Gastrocnemius medialis (tissue), 4 donors: Measurements from ENCODE around the gene GYPA. TPM values are rescaled to one million over a fixed set of nuclear protein-coding genes. Genes with fewer than 3 reads are reported as not detected.
"Not testable (repeated sequence)": the region's sequence is repeated elsewhere in the genome, so short reads cannot be mapped to it uniquely, and the experiment has no call there.

Source experiments
- ATAC-seq, 2 donors: fragments of 150-250 bp; one replicate each; pipeline ENCODE4 v1.9.1; 2016
- DNase-seq, 2 donors: peaks; one replicate each; pipeline ENCODE4 v3.0.0-alpha.2; 2019
- H3K27ac ChIP-seq, 4 donors: fragments of 200-600 bp; sonication (generic); 1 replicate in 1 of 4; 2 replicates in 3 of 4; pipeline ENCODE4 v1.5.1; 2016 to 2018; ENCODE audit warnings: mild to moderate bottlenecking in 2 of 4, moderate library complexity in 1 of 4
- H3K27me3 ChIP-seq, 3 donors: fragments of 200-600 bp; sonication (generic) in 2 of 3; 1 replicate in 1 of 3; 2 replicates in 2 of 3; pipeline versions ENCODE4 v1.5.1 to v1.6.0; 2016 to 2019; ENCODE audit warnings: mild to moderate bottlenecking in 1 of 3, moderate library complexity in 1 of 3
- H3K36me3 ChIP-seq, 2 donors: fragments of 200-600 bp; sonication (generic) in 1 of 2; one replicate each; pipeline ENCODE4 v1.5.1; 2017 to 2018
- H3K4me1 ChIP-seq, 2 donors: fragments of 200-600 bp; sonication (generic) in 1 of 2; one replicate each; pipeline ENCODE4 v1.5.1; 2016 to 2017; ENCODE audit warnings: mild to moderate bottlenecking in 2 of 2
- H3K4me3 ChIP-seq, 4 donors: fragments of 200-600 bp; sonication (generic) in 3 of 4; 1 replicate in 1 of 4; 2 replicates in 3 of 4; pipeline ENCODE4 v1.5.1; 2016 to 2019; ENCODE audit warnings: mild to moderate bottlenecking in 2 of 4
- H3K9me3 ChIP-seq, 3 donors: fragments of 200-600 bp; sonication (generic) in 2 of 3; 1 replicate in 1 of 3; 2 replicates in 2 of 3; pipeline ENCODE4 v1.5.1; 2016 to 2019
- CTCF ChIP-seq, 5 experiments: fragments of 450-650 bp in 3 of 5; fragments of 200-600 bp in 2 of 5; sonication (generic) in 2 of 5; IDR thresholded peaks in 4 of 5; conservative IDR thresholded peaks in 1 of 5; 1 replicate in 4 of 5; 2 replicates in 1 of 5; pipeline ENCODE4 v1.5.1; 2016 to 2019; ENCODE audit warnings: antibody characterized with exemption in 5 of 5, mild to moderate bottlenecking in 3 of 5, moderate library complexity in 3 of 5
- POLR2A ChIP-seq, 2 donors: fragments of 450-650 bp; IDR thresholded peaks; one replicate each; pipeline ENCODE4 v1.6.1; 2017; ENCODE audit warnings: antibody characterized with exemption in 2 of 2, mild to moderate bottlenecking in 2 of 2, moderate library complexity in 2 of 2
- in situ Hi-C, 4 donors: fragments of 200-750 bp; cut with MboI; loops; one replicate each; pipeline versions ENCODE4 v1.15.0 to v1.8.0; 2017; ENCODE audit warnings: low sequenced_read_pairs in 4 of 4
- intact Hi-C: fragments of 100-400 bp; cut with DNase I; formaldehyde crosslinking; loops from one replicate; pipeline ENCODE4 v1.15.1; 2023; ENCODE audit warnings: low total_unique reads
- total RNA-seq, 4 donors: library from RNA; depleted of rRNA; stranded (reverse); fragments of >200 nt; gene quantifications; one replicate each; pipeline versions ENCODE4 v1.1.0 to v1.2.3, GENCODE V29; 2016

Gene GYPA
- not detected for total RNA-seq

GRCh38 chr4:144140594-144141295 lies at the start of gene GYPA:
GYPA (minus strand) TSS chr4:144140718; CDS start chr4:144140635, 83 bp downstream.
- DNase-seq, H3K9me3 ChIP-seq, H3K27ac ChIP-seq, intact Hi-C loops, H3K27me3 ChIP-seq, H3K4me1 ChIP-seq, H3K36me3 ChIP-seq, ATAC-seq, in situ Hi-C loops, H3K4me3 ChIP-seq: not testable (repeated sequence)

- H3K4me1 ChIP-seq: no peaks in the 10 kb centered on the region
- no peak for TF ChIP-seq POLR2A (IDR thresholded peaks at IDR 0.05)
- TF ChIP-seq CTCF (IDR thresholded peaks at IDR 0.05 in 4 of 5, conservative IDR thresholded peaks at IDR 0.05 in 1 of 5): no peak
- ATAC-seq: no peak
- DNase-seq: no peak
- no peak overlapping the region for H3K27ac ChIP-seq
- in situ Hi-C loops (no loop called here), intact Hi-C loops (no loop called here)
- no peak overlapping the region for H3K4me3 ChIP-seq
- H3K36me3 ChIP-seq: no peaks in the 10 kb centered on the region
- H3K27me3 ChIP-seq: no peaks in the 10 kb centered on the region
- H3K9me3 ChIP-seq: no peaks in the 10 kb centered on the region
These were observed 49.5 kb upstream of the GYPA start for GRCh38 chr4:144190009-144190408.

GRCh38 chr4:144189121-144189520 lies 48.6 kb upstream of the GYPA start:
- TF ChIP-seq CTCF (IDR thresholded peaks at IDR 0.05 in 4 of 5, conservative IDR thresholded peaks at IDR 0.05 in 1 of 5) (no peak), POLR2A (IDR thresholded peaks at IDR 0.05) (no peak)
- Histone ChIP-seq H3K27me3 (no peaks in the 10 kb centered on the region), H3K9me3 (no peaks in the 10 kb centered on the region), H3K4me1 (no peaks in the 10 kb centered on the region), H3K36me3 (no peaks in the 10 kb centered on the region), H3K27ac (no peak overlapping the region), H3K4me3 (no peak overlapping the region)
- DNase-seq: no peak
- intact Hi-C loops: no loop called here
- in situ Hi-C loops: no loop called here
- no peak for ATAC-seq

DNA sequence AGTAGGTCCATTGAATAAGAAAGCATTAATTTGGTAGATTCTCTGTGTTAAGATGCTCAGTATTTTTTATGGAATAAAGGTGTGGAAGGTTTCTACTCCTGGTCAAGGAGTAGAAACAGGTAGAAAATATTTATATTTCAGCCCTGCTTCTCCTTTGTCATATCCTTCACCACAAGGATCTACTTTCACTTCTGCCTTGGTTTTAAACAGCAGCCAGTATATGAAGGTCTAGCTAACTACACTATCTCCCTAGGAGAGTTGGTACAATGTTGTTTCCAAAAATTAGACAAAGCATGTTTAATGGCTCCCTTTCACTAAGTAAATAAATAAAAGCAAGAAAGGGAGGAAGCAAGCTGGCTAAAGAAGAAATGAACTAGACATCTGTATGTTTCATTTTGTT lies 44.6 kb upstream of the GYPA start:
- in situ Hi-C loops: no loop called here
- Histone ChIP-seq H3K36me3 (no peaks in the 10 kb centered on the region), H3K4me3 (no peak overlapping the region), H3K27me3 (no peaks in the 10 kb centered on the region), H3K9me3 (no peaks in the 10 kb centered on the region), H3K27ac (no peak overlapping the region), H3K4me1 (no peaks in the 10 kb centered on the region)
- no peak for DNase-seq
- intact Hi-C loops: no loop called here
- no peak for TF ChIP-seq POLR2A (IDR thresholded peaks at IDR 0.05)
- TF ChIP-seq CTCF (IDR thresholded peaks at IDR 0.05 in 4 of 5, conservative IDR thresholded peaks at IDR 0.05 in 1 of 5): no peak
- ATAC-seq: no peak

GRCh38 chr4:144183165-144183564 lies 42.6 kb upstream of the GYPA start:
- no peak for TF ChIP-seq CTCF (IDR thresholded peaks at IDR 0.05 in 4 of 5, conservative IDR thresholded peaks at IDR 0.05 in 1 of 5)
- TF ChIP-seq POLR2A (IDR thresholded peaks at IDR 0.05): no peak
- no peaks in the 10 kb centered on the region for H3K27me3 ChIP-seq
- DNase-seq (no peak), ATAC-seq (no peak)
- intact Hi-C loops: no loop called here
- no peaks in the 10 kb centered on the region for H3K9me3 ChIP-seq
- in situ Hi-C loops: no loop called here
- no peak overlapping the region for H3K4me3 ChIP-seq
- H3K36me3 ChIP-seq: no peaks in the 10 kb centered on the region
- H3K4me1 ChIP-seq: no peaks in the 10 kb centered on the region
- H3K27ac ChIP-seq: no peak overlapping the region
